Measurements from ENCODE around the gene NOPCHAP1. TPM values are rescaled to one million over a fixed set of nuclear protein-coding genes. Genes with fewer than 3 reads are reported as not detected.

Gene NOPCHAP1
- polyA plus RNA-seq, 1 experiment, result 9.5 TPM

- H3K4me3 ChIP-seq (ENCODE audit: low read depth, low read length), result peak within 1 kb of the TSS; percentile 80
- POLR2A ChIA-PET, result interaction anchor here (0.6 to 1.3 kb wide), 2 partner anchors 22 to 71 kb away, joined by 4 to 5 read pairs; no protein-coding TSS in a partner anchor
- peak; percentile 83 for DNase-seq (ENCODE audit: low read depth, low spot score)
- H3K27me3 ChIP-seq (ENCODE audit: control insufficient read depth, insufficient read depth, low read length), result peaks cover 13% of the 10 kb centered on the region
- CTCF ChIA-PET, result interaction anchor here (1.2 to 1.7 kb wide), 2 partner anchors 23 to 576 kb away, joined by 3 to 7 read pairs; no protein-coding TSS in a partner anchor
- H3K27ac ChIP-seq (ENCODE audit: low read depth, low read length), result peak within 1 kb of the TSS; percentile 71
- TF ChIP-seq CTCF (IDR thresholded peaks at IDR 0.05; ENCODE audit: low read depth, low read length), result no peak
- no peaks in the 10 kb centered on the region for H3K9me3 ChIP-seq (ENCODE audit: control insufficient read depth, insufficient read depth, low read length)
Measured at GRCh38 chr12:104958001-104958804, 27.9 kb upstream of the NOPCHAP1 start, which contains the start of gene SLC41A2. SLC41A2 (minus strand) TSS chr12:104958290; CDS start chr12:104928527, 29,763 bp downstream.

DNA sequence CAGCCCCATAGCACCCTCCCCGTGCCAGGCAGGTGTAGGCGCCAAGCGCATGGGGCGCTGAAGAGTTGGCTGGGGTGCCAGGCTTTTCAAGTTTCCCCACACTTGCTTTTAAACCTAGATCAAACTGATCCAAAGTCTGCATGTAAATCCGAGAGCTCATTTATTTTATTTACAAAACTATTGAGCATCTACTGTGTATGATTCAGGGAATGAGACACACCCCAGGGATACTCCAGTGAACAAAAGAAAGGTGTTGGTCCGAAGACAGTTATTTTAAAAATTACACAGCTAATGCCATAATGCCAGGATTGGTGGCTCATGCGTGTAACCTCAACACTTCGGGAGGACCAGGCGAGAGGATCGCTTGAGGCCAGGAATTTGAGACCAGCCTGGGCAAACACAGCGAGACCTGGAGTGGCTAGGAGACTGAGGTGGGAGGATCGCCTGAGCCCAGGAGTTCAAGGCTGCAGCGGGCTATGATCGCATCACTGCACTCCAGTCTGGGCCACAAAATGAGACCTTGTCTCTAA is 27.2 kb upstream of the NOPCHAP1 start:
- ChIA-PET POLR2A (interaction anchor here (0.5 to 1.3 kb wide), 3 partner anchors 21 to 739 kb away, joined by 3 to 5 read pairs (median 4); no protein-coding TSS in a partner anchor), CTCF (interaction anchor here (1.2 to 1.9 kb wide), 3 partner anchors 22 to 577 kb away, joined by 3 to 9 read pairs (median 7); no protein-coding TSS in a partner anchor)
- H3K9me3 ChIP-seq (ENCODE audit: control insufficient read depth, insufficient read depth, low read length), result no peaks in the 10 kb centered on the region
- no peak for DNase-seq (ENCODE audit: low read depth, low spot score)
- TF ChIP-seq CTCF (IDR thresholded peaks at IDR 0.05; ENCODE audit: low read depth, low read length), result no peak
- H3K4me3 ChIP-seq (ENCODE audit: low read depth, low read length), result peak overlapping the region; percentile 80
- H3K27me3 ChIP-seq (ENCODE audit: control insufficient read depth, insufficient read depth, low read length), result peaks cover 10% of the 10 kb centered on the region
- peak overlapping the region; percentile 71 for H3K27ac ChIP-seq (ENCODE audit: low read depth, low read length)

GRCh38 chr12:104959335-104959841 is 26.7 kb upstream of the NOPCHAP1 start:
- H3K27ac ChIP-seq (ENCODE audit: low read depth, low read length), result no peak overlapping the region
- CTCF ChIA-PET, result interaction anchor here (1.2 to 1.9 kb wide), 2 partner anchors 21 to 577 kb away, joined by 3 to 9 read pairs; no protein-coding TSS in a partner anchor
- TF ChIP-seq CTCF (IDR thresholded peaks at IDR 0.05; ENCODE audit: low read depth, low read length), result no peak
- H3K9me3 ChIP-seq (ENCODE audit: control insufficient read depth, insufficient read depth, low read length), result no peaks in the 10 kb centered on the region
- peaks cover 8% of the 10 kb centered on the region for H3K27me3 ChIP-seq (ENCODE audit: control insufficient read depth, insufficient read depth, low read length)
- H3K4me3 ChIP-seq (ENCODE audit: low read depth, low read length), result no peak overlapping the region
- no peak for DNase-seq (ENCODE audit: low read depth, low spot score)
- POLR2A ChIA-PET, result interaction anchor here (0.5 to 1.3 kb wide), 2 partner anchors 21 to 740 kb away, joined by 3 to 4 read pairs; no protein-coding TSS in a partner anchor

GRCh38 chr12:104960464-104960863 is 25.7 kb upstream of the NOPCHAP1 start:
- ChIA-PET POLR2A (no interaction called here), CTCF (interaction anchor here (1.9 kb wide), 1 partner anchor 579 kb away, joined by 9 read pairs; no protein-coding TSS in a partner anchor)
- Histone ChIP-seq H3K4me3 (ENCODE audit: low read depth, low read length) (no peak overlapping the region), H3K9me3 (ENCODE audit: control insufficient read depth, insufficient read depth, low read length) (no peaks in the 10 kb centered on the region), H3K27me3 (ENCODE audit: control insufficient read depth, insufficient read depth, low read length) (peaks cover 18% of the 10 kb centered on the region), H3K27ac (ENCODE audit: low read depth, low read length) (no peak overlapping the region)
- no peak for DNase-seq (ENCODE audit: low read depth, low spot score)
- no peak for TF ChIP-seq CTCF (IDR thresholded peaks at IDR 0.05; ENCODE audit: low read depth, low read length)

All from AG04450 (cell line).